Measurements from ENCODE around the gene CHST6. TPM values are rescaled to one million over a fixed set of nuclear protein-coding genes. Genes with fewer than 3 reads are reported as not detected.
"Not testable (repeated sequence)": the region's sequence is repeated elsewhere in the genome, so short reads cannot be mapped to it uniquely, and the experiment has no call there.

The CHST6 gene
- total RNA-seq, 1 experiment from 2014 or later, result 20.8 TPM

GRCh38 chr16:75429621-75430403, 65.4 kb downstream of the CHST6 start:
- H2BK5ac ChIP-seq (ENCODE audit: insufficient read length, low read length), result no peak overlapping the region
- H2AFZ ChIP-seq (ENCODE audit: low read length), result no peak overlapping the region
- Mint-ChIP-seq H3K9me3 (no peaks in the 10 kb centered on the region; a peak in 1 of 5 replicates), H3K4me3 (no peak overlapping the region), H3K27ac (peak overlapping the region in 2 of 3 experiments; percentile 24 to 79; a peak in 3 of 7 replicates), H3K36me3 (ENCODE audit: insufficient read depth in 1 of 3, low read depth in 3 of 3) (peaks cover 19 to 24% (median 20%) of the 10 kb centered on the region in 3 experiments), H3K27me3 (ENCODE audit: low read depth) (peaks cover 2% of the 10 kb centered on the region; the same call in 1 of the 2 replicates), H3K4me1 (peaks cover 20 to 23% of the 10 kb centered on the region in 2 experiments)
- TF ChIP-seq CTCF (conservative IDR thresholded peaks at IDR 0.05), result no peak
- no peaks in the 10 kb centered on the region for H3K27me3 ChIP-seq (ENCODE audit: insufficient read depth, low read length)
- H3T11ph ChIP-seq (ENCODE audit: low read length), result no peak overlapping the region
- no peak overlapping the region for H3K14ac ChIP-seq (ENCODE audit: insufficient read depth, low read length)
- no peak overlapping the region for H2AK5ac ChIP-seq (ENCODE audit: insufficient read length, low read length)
- H3K4me1 ChIP-seq (ENCODE audit: insufficient read depth, low read length), result no peaks in the 10 kb centered on the region; the same call in 1 of the 2 replicates
- peaks cover 6% of the 10 kb centered on the region for H3K79me1 ChIP-seq (ENCODE audit: insufficient read depth, low read depth, low read length, poor library complexity, severe bottlenecking)
- H3K9ac ChIP-seq (ENCODE audit: extremely low read depth, insufficient read length, low read length), result no peak overlapping the region
- no peak overlapping the region for H3K23ac ChIP-seq (ENCODE audit: insufficient read length, low read depth, low read length)
- H3K56ac ChIP-seq (ENCODE audit: insufficient read length, low read depth, low read length), result no peak overlapping the region
- no peak overlapping the region for H3K27ac ChIP-seq (ENCODE audit: insufficient read length, low read depth, low read length)
- H2BK20ac ChIP-seq (ENCODE audit: low read depth, low read length, poor library complexity, severe bottlenecking), result no peak overlapping the region
- no peak overlapping the region for H2BK12ac ChIP-seq (ENCODE audit: insufficient read length, low read depth, low read length)
- WGBS (ENCODE audit: extremely low coverage, insufficient read length, low lambda C conversion rate), result no CpG with 5 or more reads among the region's 11 CpGs
- H2BK120ac ChIP-seq (ENCODE audit: low read depth, low read length, poor library complexity, severe bottlenecking), result no peak overlapping the region
- H4K5ac ChIP-seq (ENCODE audit: insufficient read length, low read depth, low read length), result no peak overlapping the region
- no peaks in the 10 kb centered on the region for H3K9me3 ChIP-seq (ENCODE audit: control insufficient read depth, low read depth, low read length)
- H2BK15ac ChIP-seq (ENCODE audit: low read depth, low read length), result no peak overlapping the region
- no peak for DNase-seq
- H4K20me1 ChIP-seq (ENCODE audit: control insufficient read depth, insufficient read depth, insufficient read length), result no peaks in the 10 kb centered on the region
- H3K79me2 ChIP-seq (ENCODE audit: insufficient read depth, low read length), result peaks cover 11% of the 10 kb centered on the region; the same call in 1 of the 2 replicates
- no peak overlapping the region for H3K4ac ChIP-seq (ENCODE audit: low read depth, low read length)
- H3K18ac ChIP-seq (ENCODE audit: insufficient read length, low read depth, low read length), result no peak overlapping the region
- no peak overlapping the region for H4K91ac ChIP-seq (ENCODE audit: insufficient read length, low read depth, low read length)
- H3K23me2 ChIP-seq (ENCODE audit: insufficient read length, low read depth, low read length, poor library complexity, severe bottlenecking), result peaks cover 18% of the 10 kb centered on the region
- no peak overlapping the region for H3K4me2 ChIP-seq (ENCODE audit: insufficient read depth, insufficient read length, low read length)
- H4K8ac ChIP-seq (replicated peaks; ENCODE audit: insufficient read length, low read depth, low read length), result no peak overlapping the region

GRCh38 chr16:75426524-75426923, 68.7 kb downstream of the CHST6 start:
- H4K8ac ChIP-seq (replicated peaks; ENCODE audit: insufficient read length, low read depth, low read length); H2AK5ac ChIP-seq (ENCODE audit: insufficient read length, low read length); H3K9me3 Mint-ChIP-seq; DNase-seq; H4K91ac ChIP-seq (ENCODE audit: insufficient read length, low read depth, low read length); H3K79me1 ChIP-seq (ENCODE audit: insufficient read depth, low read depth, low read length, poor library complexity, severe bottlenecking); H2BK12ac ChIP-seq (ENCODE audit: insufficient read length, low read depth, low read length); H3K4me2 ChIP-seq (ENCODE audit: insufficient read depth, insufficient read length, low read length); H3K23ac ChIP-seq (ENCODE audit: insufficient read length, low read depth, low read length); H3K4ac ChIP-seq (ENCODE audit: low read depth, low read length); H3K14ac ChIP-seq (ENCODE audit: insufficient read depth, low read length); H2BK5ac ChIP-seq (ENCODE audit: insufficient read length, low read length); H2BK15ac ChIP-seq (ENCODE audit: low read depth, low read length); H2BK120ac ChIP-seq (ENCODE audit: low read depth, low read length, poor library complexity, severe bottlenecking); H3K9ac ChIP-seq (ENCODE audit: extremely low read depth, insufficient read length, low read length); H4K5ac ChIP-seq (ENCODE audit: insufficient read length, low read depth, low read length); H3K27me3 Mint-ChIP-seq (ENCODE audit: low read depth); H3K9me3 ChIP-seq (ENCODE audit: control insufficient read depth, low read depth, low read length); H3K23me2 ChIP-seq (ENCODE audit: insufficient read length, low read depth, low read length, poor library complexity, severe bottlenecking); H3K4me3 Mint-ChIP-seq; H2BK20ac ChIP-seq (ENCODE audit: low read depth, low read length, poor library complexity, severe bottlenecking); H4K20me1 ChIP-seq (ENCODE audit: control insufficient read depth, insufficient read depth, insufficient read length); H3K18ac ChIP-seq (ENCODE audit: insufficient read length, low read depth, low read length); H3T11ph ChIP-seq (ENCODE audit: low read length); H2AFZ ChIP-seq (ENCODE audit: low read length); H3K56ac ChIP-seq (ENCODE audit: insufficient read length, low read depth, low read length); H3K27ac ChIP-seq (ENCODE audit: insufficient read length, low read depth, low read length); H3K27me3 ChIP-seq (ENCODE audit: insufficient read depth, low read length); H3K4me1 ChIP-seq (ENCODE audit: insufficient read depth, low read length): not testable (repeated sequence)
- peaks cover 15 to 22% (median 19%) of the 10 kb centered on the region in 3 experiments for H3K36me3 Mint-ChIP-seq (ENCODE audit: insufficient read depth in 1 of 3, low read depth in 3 of 3)
- WGBS (ENCODE audit: extremely low coverage, insufficient read length, low lambda C conversion rate), result no CpG with 5 or more reads among the region's 2 CpGs
- peak overlapping the region in 1 of 3 experiments; percentile 76; a peak in 1 of 7 replicates for H3K27ac Mint-ChIP-seq
- H3K4me1 Mint-ChIP-seq, result peaks cover 12 to 15% of the 10 kb centered on the region in 2 experiments
- peaks cover 13% of the 10 kb centered on the region; the same call in 1 of the 2 replicates for H3K79me2 ChIP-seq (ENCODE audit: insufficient read depth, low read length)

Data from H9 (cell line).